ENCODE data around the gene CCT6B.

Gene CCT6B

DNA sequence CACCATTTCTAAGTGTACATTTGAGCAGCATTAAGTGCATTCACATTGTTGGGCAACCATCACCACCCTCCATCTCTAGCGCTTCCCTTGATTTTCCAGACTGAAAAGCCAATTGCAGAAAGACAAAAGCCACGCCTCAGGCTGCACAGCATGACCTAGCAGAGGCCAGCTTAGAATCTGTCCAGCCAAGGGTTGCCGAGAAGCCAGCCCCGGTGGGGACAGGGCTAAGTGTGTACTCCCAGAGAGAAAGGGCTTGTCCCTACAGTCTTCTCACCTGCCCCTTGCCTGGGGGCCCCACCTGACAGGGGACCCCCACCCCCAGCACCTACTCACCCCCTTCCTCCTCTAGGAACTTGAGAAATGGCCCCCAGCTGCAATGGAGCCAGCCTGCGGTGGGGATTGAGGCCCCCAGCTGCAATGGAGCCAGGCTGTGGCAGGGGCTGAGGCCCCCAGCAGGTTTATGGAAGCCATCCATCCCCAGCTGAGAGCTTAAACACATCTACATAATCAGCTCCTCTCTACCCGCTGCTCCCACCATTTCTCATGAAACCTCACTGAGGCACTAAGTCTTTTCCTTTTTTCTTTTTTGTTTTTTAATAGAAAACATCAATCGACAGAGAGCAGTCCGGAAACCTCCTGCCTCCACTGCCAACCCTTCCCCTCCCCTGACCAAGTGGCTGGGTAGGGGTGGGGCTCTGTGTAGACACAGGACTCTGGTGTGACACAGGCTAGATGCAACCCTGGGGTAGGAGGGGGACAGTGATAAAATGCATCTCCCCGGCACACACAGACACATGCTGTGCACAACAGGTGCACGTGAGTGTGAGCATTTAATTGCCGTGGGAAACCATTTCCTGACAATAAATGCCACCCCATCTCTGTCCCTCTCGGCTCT is 77.9 kb downstream of the CCT6B start:
- FAIRE-seq = no peak

DNA sequence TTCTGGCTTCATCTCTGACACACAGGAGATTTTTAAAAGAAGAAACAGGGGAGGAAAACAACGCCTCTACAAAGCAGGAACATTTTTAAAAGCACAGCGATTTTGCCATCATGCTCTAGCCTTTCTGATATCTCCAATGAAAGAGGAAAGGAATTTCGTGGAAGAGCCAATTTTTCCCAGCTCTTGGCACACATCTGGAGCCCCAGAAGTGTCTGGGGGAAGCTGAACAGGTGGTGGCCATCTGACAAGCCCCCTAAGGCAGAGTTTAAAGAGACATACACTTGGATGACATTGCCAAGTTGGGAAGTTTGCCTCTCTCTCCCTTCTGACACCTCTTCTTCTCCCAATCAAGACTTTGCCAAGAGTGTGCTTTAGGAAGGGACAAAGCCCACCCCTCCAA is 82.1 kb downstream of the CCT6B start:
- no peak for FAIRE-seq
